Hindlimb muscle (tissue), 1 donor: ENCODE measurements around the gene FADS2. TPM values are rescaled to one million over a fixed set of nuclear protein-coding genes. Genes with fewer than 3 reads are reported as not detected.
A peak's percentile ranks its signal among the peaks of the same experiment; 100 is the strongest.

ENCODE experiments used
- DNase-seq: peaks from one replicate; pipeline ENCODE4 v3.0.0-alpha.2; 2013
- polyA plus RNA-seq: library from polyadenylated mRNA; unstranded; fragments of 120-200 nt; gene quantifications from one replicate; pipeline ENCODE4 v1.2.1, GENCODE V29; 2013; ENCODE audit not compliant: insufficient read length

Gene FADS2
- polyA plus RNA-seq, 1 donor, result 77.5 TPM

GRCh38 chr11:61826930-61827570, 1.1 kb upstream of the FADS2 start:
- DNase-seq, result peak; percentile 49

- DNase-seq, result no peak
Measured at GRCh38 chr11:61828379-61828628, 204 bp downstream of the FADS2 start.

GRCh38 chr11:61828629-61829407, 718 bp downstream of the FADS2 start:
- DNase-seq, result peak; percentile 52

GRCh38 chr11:61829806-61830205, 1.7 kb downstream of the FADS2 start:
- no peak for DNase-seq

GRCh38 chr11:61830237-61831105, 2.4 kb downstream of the FADS2 start:
- DNase-seq, result no peak

- DNase-seq, result no peak
Measured at GRCh38 chr11:61832207-61832606, 4.1 kb downstream of the FADS2 start.

- no peak for DNase-seq
Measured at GRCh38 chr11:61832754-61833153, 4.7 kb downstream of the FADS2 start.

GRCh38 chr11:61833471-61833870, 5.4 kb downstream of the FADS2 start:
- no peak for DNase-seq

GRCh38 chr11:61833926-61834277, 5.8 kb downstream of the FADS2 start:
- DNase-seq, result no peak

- DNase-seq, result peak; percentile 64
Measured at GRCh38 chr11:61834278-61835048, 6.4 kb downstream of the FADS2 start.

GRCh38 chr11:61836193-61836592, 8.1 kb downstream of the FADS2 start:
- no peak for DNase-seq

- DNase-seq, result no peak
Measured at GRCh38 chr11:61837411-61838005, 9.4 kb downstream of the FADS2 start.

- DNase-seq, result no peak
Measured at GRCh38 chr11:61838501-61838900, 10.4 kb downstream of the FADS2 start.

GRCh38 chr11:61838921-61839320, 10.8 kb downstream of the FADS2 start:
- DNase-seq, result no peak

- DNase-seq, result no peak
Measured at GRCh38 chr11:61839742-61840141, 11.6 kb downstream of the FADS2 start.

- DNase-seq, result no peak
Measured at GRCh38 chr11:61840371-61840770, 12.3 kb downstream of the FADS2 start.

- DNase-seq, result no peak
Measured at GRCh38 chr11:61841636-61842527, 13.8 kb downstream of the FADS2 start.

GRCh38 chr11:61842528-61842820, 14.4 kb downstream of the FADS2 start:
- no peak for DNase-seq

- peak; percentile 54 for DNase-seq
Measured at GRCh38 chr11:61844909-61845565, 16.9 kb downstream of the FADS2 start.

- DNase-seq, result no peak
Measured at GRCh38 chr11:61846362-61847020, 18.4 kb downstream of the FADS2 start.
